GM19238 (cell line): ENCODE results near the gene RNF182.
"Not testable (repeated sequence)": the region's sequence is repeated elsewhere in the genome, so short reads cannot be mapped to it uniquely, and the experiment has no call there.

Experiments
- DNase-seq: peaks from one replicate; pipeline ENCODE4 v3.0.0; 2011; ENCODE audit warnings: low spot score; ENCODE audit not compliant: insufficient read length

The RNF182 gene

DNA sequence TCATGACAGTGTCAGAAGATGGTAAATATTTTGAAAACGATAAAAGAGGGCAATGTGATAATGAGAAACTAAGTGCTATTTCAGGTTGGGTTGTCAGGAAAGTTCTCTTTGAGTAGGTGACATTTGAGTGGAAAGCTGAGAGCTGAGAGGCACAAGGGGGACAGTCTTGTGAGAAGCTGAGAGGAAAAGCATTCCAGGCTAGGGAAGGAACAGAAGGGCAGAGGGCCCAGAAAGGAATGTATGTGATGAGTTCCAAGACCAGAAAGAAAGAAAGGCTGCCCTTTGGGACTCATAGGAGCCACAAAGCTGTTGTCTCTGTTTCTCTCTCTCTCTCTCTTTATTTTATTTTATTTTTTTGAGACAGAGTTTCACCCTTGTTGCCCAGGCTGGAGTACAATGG lies 7.6 kb upstream of the RNF182 start:
- DNase-seq: no peak

DNA sequence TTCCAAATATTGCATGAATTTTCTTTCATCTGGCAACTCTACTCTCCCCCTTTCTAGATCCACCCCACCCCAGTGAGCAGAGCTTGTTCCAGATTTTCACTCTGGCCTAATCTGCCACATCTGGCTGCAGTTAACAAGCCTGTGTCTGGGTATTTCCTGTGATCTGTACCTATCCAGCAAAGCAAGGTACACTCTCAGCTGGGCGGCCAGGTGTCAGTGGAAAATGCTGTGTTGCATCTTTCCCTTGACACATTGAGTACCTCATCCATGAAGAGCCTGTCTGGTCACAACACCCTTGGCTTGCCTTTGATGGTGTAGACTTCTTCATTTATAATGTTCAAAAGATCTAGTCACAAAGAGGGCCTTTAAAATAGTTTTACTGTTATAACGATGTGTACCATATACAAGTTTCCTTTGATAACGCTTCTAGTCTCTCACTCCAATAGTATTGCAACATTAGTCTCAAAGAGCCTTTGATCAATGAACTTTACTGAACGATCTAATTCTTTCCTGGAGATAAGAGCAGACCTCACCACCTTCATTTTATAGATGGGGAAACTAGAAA lies 6.0 kb upstream of the RNF182 start:
- DNase-seq: no peak

- no peak for DNase-seq
These were observed 4.9 kb upstream of the RNF182 start for GRCh38 chr6:13919861-13920260.

DNA sequence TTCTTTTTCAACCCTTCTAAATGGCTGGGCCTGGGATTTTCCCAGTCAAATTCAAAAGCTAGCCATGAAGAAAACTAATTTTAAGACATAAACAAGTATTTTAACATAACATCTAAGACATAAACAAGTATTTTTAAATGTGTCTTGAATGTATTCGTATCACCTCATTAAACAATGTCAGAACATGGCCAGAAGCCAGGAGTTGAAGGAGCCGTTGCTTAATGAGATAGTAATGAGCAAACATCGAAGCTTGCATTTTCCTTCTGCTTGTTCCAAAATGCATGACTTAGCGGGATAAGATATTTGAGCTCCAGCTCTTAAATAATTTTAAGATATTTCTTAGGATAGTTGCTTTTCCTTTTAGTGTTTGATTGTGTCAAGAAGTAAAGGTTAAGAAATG lies 4.2 kb upstream of the RNF182 start:
- DNase-seq: no peak

- DNase-seq: no peak
These were observed 2.0 kb upstream of the RNF182 start for GRCh38 chr6:13922750-13923149.

GRCh38 chr6:13923527-13924145 lies 1.1 kb upstream of the RNF182 start:
- DNase-seq: no peak

GRCh38 chr6:13924146-13924948 lies 405 bp upstream of the RNF182 start:
- DNase-seq: no peak

DNA sequence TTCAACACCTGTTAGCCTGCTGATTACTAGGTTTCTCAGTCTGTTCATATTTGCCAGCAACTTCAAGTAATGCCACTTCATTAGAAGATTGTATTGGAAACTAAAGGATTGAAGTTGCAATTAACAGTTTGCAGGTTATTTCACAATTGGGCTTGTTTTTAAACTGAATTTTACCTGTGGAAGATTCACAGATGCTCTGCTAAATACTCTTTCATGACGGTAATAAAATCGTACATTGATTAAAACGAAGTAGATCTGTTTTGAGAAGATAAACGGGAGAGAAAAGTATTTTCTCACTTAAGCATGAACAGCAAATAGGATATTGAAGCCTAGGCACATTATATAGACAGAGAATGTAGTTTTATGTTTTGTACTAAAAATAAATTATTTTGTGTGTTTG lies 1.6 kb downstream of the RNF182 start:
- no peak for DNase-seq

DNA sequence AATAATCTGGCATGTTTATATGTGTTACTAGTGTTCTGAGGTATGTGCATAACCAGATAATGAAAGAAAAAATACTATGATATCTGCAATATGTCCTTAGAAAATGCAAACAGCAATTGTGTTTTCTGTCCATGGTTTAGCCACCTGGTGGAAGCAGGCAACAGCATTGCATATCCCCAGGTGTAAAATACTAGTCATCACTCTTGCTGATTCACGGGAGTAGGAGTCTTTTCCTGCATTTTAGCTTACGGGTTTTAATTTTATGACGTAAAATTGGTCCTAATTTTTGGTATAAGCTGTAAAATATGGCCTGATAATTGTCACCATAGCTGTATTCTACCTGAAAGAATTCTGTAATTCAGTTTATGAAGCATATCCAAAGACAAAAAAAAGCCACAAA lies 2.5 kb downstream of the RNF182 start:
- DNase-seq: no peak

DNA sequence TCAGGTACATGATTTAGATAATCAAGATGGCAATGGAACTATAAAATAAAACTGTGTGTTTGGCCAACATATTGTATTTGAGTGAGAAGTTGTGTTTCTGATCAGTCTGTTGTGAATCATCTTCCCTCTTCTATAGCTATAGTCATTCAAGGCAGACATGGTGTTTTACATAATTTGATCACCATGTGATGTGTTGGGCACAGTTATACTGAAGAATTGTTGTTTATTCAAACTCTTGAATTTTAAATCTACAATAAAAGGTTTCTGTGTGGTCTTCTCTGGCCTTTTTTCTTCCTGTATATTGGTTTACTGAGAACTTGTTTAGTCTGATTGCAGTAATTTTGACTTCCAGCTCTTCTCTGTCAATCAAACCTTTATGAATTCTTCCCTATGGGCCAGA lies 4.4 kb downstream of the RNF182 start:
- no peak for DNase-seq

DNA sequence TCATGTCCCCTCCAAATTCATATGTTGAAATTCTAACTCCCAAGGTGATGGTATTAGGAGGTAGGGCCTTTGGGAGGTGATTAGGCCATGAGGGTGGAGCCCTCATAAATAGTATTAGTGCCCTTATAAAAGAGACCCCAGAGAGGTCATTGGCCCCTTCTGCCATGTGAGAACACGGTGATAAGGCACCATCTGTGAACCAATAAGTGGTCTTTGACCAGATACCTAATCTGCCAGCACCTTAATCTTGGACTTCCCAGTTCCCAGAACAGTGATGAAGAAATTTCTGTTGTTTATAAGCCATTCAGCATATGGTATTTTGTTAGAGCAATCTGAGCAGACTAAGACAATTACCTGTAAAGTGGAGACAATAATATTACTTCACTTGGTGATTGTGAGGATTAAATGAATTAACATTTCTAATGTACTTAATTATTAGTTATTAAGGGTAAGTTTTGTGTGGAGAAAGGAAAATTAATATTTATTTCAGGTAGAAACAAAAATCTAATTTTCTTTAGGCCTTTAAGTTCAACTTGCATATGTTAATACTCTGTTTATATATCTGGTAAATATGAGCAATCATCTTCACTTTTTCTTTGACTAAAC lies 7.1 kb downstream of the RNF182 start:
- no peak for DNase-seq

DNA sequence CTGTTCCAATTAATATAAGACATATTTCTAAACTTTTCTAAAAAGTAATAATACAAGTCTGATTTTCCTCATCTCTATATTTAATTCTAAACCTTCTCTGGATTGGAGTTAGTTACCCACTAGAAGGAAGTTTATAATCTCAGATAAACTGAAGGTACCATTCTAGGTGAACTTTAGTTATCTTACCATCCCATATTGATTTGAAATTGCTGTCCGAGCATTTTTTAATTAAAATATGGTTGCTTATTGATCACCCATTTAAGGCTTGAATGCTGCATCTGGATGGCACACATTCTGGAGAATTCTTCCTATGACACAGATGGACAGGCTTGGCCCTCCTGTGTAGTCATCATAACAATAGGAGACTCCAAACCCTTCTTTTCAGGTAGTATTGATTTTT lies 8.0 kb downstream of the RNF182 start:
- no peak for DNase-seq

DNA sequence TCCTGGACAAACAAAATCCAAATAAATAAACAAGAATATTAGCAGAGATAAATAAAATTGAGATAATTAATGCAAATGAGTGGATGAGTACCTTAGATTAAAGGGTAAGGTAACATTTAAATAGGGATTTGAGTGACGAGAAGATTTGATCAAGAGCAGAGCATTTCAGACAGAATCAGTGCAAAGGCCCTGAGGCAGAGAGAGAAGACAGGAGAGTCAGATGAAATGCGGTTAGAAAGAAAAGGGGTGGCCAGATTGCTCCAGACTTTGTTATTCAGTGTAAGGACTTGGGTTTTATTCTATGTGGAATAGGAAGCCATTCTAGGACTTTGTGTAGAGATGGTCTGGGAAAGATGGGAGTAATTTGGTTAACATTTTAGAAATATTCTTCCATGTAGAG lies 10.0 kb downstream of the RNF182 start:
- DNase-seq: no peak

- DNase-seq: no peak
These were observed 10.6 kb downstream of the RNF182 start for GRCh38 chr6:13935190-13935880.

- not testable (repeated sequence) for DNase-seq
These were observed 11.1 kb downstream of the RNF182 start for GRCh38 chr6:13935881-13936261.

GRCh38 chr6:13941902-13942301 lies 17.1 kb downstream of the RNF182 start:
- no peak for DNase-seq

GRCh38 chr6:13943943-13944342 lies 19.2 kb downstream of the RNF182 start:
- no peak for DNase-seq

- no peak for DNase-seq
These were observed 21.8 kb downstream of the RNF182 start for GRCh38 chr6:13946506-13946905.

GRCh38 chr6:13947611-13948178 lies 22.9 kb downstream of the RNF182 start:
- DNase-seq: no peak

DNA sequence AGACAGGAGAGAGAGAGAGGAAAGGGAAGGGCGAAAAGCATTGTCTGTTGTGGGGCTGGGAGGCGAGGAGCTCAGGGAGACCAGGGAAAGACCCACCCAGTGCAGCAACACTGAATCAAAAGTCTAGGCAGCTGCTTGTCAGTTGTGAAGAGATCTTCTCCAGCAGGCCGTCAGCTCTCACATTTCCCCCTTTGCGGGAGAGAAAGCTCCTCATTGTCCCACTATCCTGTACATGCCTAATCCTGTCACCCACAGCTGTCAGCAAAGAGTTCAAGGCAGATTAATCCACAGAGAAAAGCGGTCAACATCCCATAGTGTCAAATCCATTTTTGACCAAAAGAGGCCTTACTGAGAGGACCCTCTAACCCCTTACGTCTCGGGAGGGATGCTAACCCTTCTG lies 27.3 kb downstream of the RNF182 start:
- DNase-seq: no peak

- DNase-seq: no peak
These were observed 28.4 kb downstream of the RNF182 start for GRCh38 chr6:13953061-13953705.
